T1000 (cell line): Measurements from ENCODE around the gene SDS.

Source experiments
- DNase-seq: peaks from one replicate; lab custom pipeline; 2025; ENCODE audit warnings: mixed read lengths; lab: John Stamatoyannopoulos, UW

The SDS gene

GRCh38 chr12:113403435-113404415 lies at the start of gene SDS:
Gene SDS, minus strand, starts transcription at chr12:113403887. Its CDS starts 4,179 bp downstream, at chr12:113399708.
- no peak for DNase-seq

- DNase-seq: no peak
Measured at GRCh38 chr12:113453330-113453729, 49.6 kb upstream of the SDS start.

GRCh38 chr12:113452458-113452857 lies 48.8 kb upstream of the SDS start:
- DNase-seq: no peak

- DNase-seq: no peak
Measured at GRCh38 chr12:113449839-113450238, 46.2 kb upstream of the SDS start.

- DNase-seq: no peak
Measured at GRCh38 chr12:113449299-113449698, 45.6 kb upstream of the SDS start.

GRCh38 chr12:113448873-113449272 lies 45.2 kb upstream of the SDS start:
- no peak for DNase-seq

- DNase-seq: no peak
Measured at GRCh38 chr12:113445544-113446171, 42.0 kb upstream of the SDS start.

GRCh38 chr12:113443030-113443539 lies 39.4 kb upstream of the SDS start:
- DNase-seq: no peak

- no peak for DNase-seq
Measured at GRCh38 chr12:113440947-113441782, 37.5 kb upstream of the SDS start.

- DNase-seq: no peak
Measured at GRCh38 chr12:113440336-113440735, 36.6 kb upstream of the SDS start.

- no peak for DNase-seq
Measured at GRCh38 chr12:113439606-113440030, 35.9 kb upstream of the SDS start.

- DNase-seq: no peak
Measured at GRCh38 chr12:113439301-113439597, 35.6 kb upstream of the SDS start.

- no peak for DNase-seq
Measured at GRCh38 chr12:113438523-113439300, 35.0 kb upstream of the SDS start.

- no peak for DNase-seq
Measured at GRCh38 chr12:113437729-113438100, 34.0 kb upstream of the SDS start.

- DNase-seq: no peak
Measured at GRCh38 chr12:113436993-113437728, 33.5 kb upstream of the SDS start.

GRCh38 chr12:113436586-113436985 lies 32.9 kb upstream of the SDS start:
- no peak for DNase-seq

- DNase-seq: no peak
Measured at GRCh38 chr12:113435367-113435766, 31.7 kb upstream of the SDS start.

GRCh38 chr12:113432986-113433385 lies 29.3 kb upstream of the SDS start:
- no peak for DNase-seq

- no peak for DNase-seq
Measured at GRCh38 chr12:113428482-113428881, 24.8 kb upstream of the SDS start.

GRCh38 chr12:113427882-113428281 lies 24.2 kb upstream of the SDS start:
- no peak for DNase-seq

- no peak for DNase-seq
Measured at GRCh38 chr12:113425960-113426453, 22.3 kb upstream of the SDS start.
